LNCaP clone FGC (cell line): ENCODE measurements around the gene HDAC9.

Experiments
- DNase-seq: peaks from one replicate; pipeline ENCODE4 v3.0.0-alpha.2; 2011; ENCODE audit warnings: low read depth
- H3K4me3 ChIP-seq: 2 replicates; pipeline ENCODE4 v1.5.1; 2011; ENCODE audit warnings: mild to moderate bottlenecking, low read depth, low read length, control low read depth
- CTCF ChIP-seq: IDR thresholded peaks from 2 replicates; pipeline ENCODE4 v1.5.1; 2012; ENCODE audit warnings: mild to moderate bottlenecking; ENCODE audit not compliant: control insufficient read depth, insufficient read depth; ENCODE audit errors: extremely low read depth

The HDAC9 gene

GRCh38 chr7:18792871-18793595, 297.5 kb downstream of the HDAC9 start:
- TF ChIP-seq CTCF = no peak
- no peak for DNase-seq
- no peak overlapping the region for H3K4me3 ChIP-seq

- TF ChIP-seq CTCF = no peak
- H3K4me3 ChIP-seq = no peak overlapping the region
- DNase-seq = no peak
Measured at GRCh38 chr7:18796216-18796615, 300.7 kb downstream of the HDAC9 start.

GRCh38 chr7:18798088-18798906, 302.7 kb downstream of the HDAC9 start:
- DNase-seq = no peak
- no peak for TF ChIP-seq CTCF

GRCh38 chr7:18799899-18800298, 304.4 kb downstream of the HDAC9 start:
- no peak for DNase-seq
- H3K4me3 ChIP-seq = no peak overlapping the region
- TF ChIP-seq CTCF = no peak

More at GRCh38 chr7:18798088-18798906, 302.7 kb downstream of the HDAC9 start:
- no peak overlapping the region for H3K4me3 ChIP-seq

GRCh38 chr7:18803923-18804322, 308.4 kb downstream of the HDAC9 start:
- TF ChIP-seq CTCF = no peak
- no peak for DNase-seq
- H3K4me3 ChIP-seq = no peak overlapping the region

GRCh38 chr7:18806177-18806576, 310.6 kb downstream of the HDAC9 start:
- DNase-seq = no peak
- no peak for TF ChIP-seq CTCF
- no peak overlapping the region for H3K4me3 ChIP-seq
